Stimulated activated CD4-positive, alpha-beta T cell treated with anti-CD3 and anti-CD28 coated beads, Interleukin-2, amount 100 ng/mL, for 4 hours (primary cell): ENCODE results near the gene MARVELD3.
"Not testable (repeated sequence)": the region's sequence is repeated elsewhere in the genome, so short reads cannot be mapped to it uniquely, and the experiment has no call there.

Experiments
- DNase-seq: peaks from one replicate; pipeline ENCODE4 v3.0.0-alpha.2; 2020; ENCODE audit warnings: low read depth

Gene MARVELD3

DNA sequence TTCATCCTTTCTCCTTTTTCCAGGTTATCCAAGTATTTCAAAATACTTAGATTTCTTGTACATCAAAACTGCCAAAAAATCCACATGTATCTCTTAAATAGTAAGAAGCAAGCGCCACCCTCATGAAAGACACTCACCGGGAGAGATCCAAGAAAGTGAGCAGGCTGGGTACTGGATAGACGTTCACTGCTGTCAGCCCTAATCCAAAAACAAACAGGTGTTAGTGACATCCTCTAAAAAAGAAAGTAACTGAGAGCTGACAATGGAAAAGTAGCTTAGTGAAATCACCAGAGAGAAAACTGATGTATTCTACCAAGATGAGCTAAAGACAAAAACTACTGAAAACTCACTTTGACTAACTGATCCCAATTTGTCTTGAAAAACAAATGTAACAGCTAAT, 46.1 kb downstream of the MARVELD3 start:
- DNase-seq, result no peak

GRCh38 chr16:71672803-71673581, 47.0 kb downstream of the MARVELD3 start:
- DNase-seq, result no peak

- DNase-seq, result no peak
These were observed 47.6 kb downstream of the MARVELD3 start for GRCh38 chr16:71673582-71673973.

- DNase-seq, result no peak
These were observed 48.2 kb downstream of the MARVELD3 start for GRCh38 chr16:71674229-71674628.

GRCh38 chr16:71675380-71675779, 49.4 kb downstream of the MARVELD3 start:
- DNase-seq, result no peak

GRCh38 chr16:71676236-71676635, 50.3 kb downstream of the MARVELD3 start:
- DNase-seq, result no peak

DNA sequence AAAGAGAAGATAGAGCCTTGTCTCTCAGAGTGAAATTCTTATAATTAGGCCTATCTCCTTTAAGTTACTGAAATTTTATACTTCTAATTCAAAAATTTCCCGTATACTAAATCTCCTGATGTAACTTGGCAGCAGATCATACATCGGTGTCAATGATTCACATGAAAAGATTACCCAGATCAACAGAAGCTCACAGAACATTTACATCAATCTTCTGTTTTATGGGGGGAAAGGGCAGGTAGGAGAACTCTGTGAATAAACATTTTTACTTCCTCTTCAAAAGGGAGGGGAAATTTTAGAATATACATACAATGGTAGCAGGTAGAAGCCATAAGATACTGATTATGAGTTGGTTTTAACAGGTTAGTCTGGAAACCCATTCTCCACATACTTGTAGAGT, 55.4 kb downstream of the MARVELD3 start:
- no peak for DNase-seq

- not testable (repeated sequence) for DNase-seq
These were observed 58.3 kb downstream of the MARVELD3 start for GRCh38 chr16:71684280-71684679.
